Measurements from ENCODE around the gene HNRNPUL2.
"Not testable (repeated sequence)": the region's sequence is repeated elsewhere in the genome, so short reads cannot be mapped to it uniquely, and the experiment has no call there.

The HNRNPUL2 gene

DNA sequence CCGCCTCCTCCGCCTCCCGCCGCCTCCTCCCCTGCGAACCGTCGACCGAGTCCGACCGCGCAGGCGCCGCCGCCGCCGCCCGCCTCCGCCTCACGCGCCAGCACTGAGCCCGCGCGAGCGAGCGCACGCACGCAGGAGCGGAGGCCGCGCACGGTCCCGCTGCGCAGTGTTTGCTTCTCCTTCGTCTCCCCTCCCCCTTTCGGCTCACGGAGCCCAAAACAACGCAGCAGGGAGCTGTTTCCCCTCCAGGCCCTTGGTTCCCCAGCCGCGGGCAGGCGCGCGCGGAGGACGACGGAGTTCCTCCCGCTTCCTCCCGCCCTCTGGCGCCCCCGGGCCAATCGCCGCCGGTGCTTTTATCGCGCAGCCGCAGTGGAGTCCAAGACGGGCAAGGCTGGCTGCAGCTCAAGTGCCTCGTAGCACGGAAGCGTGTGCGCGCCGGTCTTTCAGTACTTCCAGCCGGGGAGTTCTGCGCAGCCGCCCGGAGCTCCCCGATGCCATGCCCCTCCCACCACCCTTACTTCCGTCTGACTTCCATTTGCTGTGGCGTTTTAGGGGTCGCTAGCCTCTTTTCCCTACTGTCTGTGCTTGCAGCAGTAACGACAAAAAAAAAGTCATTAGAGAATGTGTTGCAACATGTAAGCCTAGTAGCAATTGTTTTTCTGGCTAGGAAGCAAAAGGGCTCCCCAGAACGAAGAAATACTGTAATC lies at the start of gene HNRNPUL2:
TSS of gene HNRNPUL2 (minus strand) at position 293 of the 707 bp plus-strand sequence. CDS start 301 bp downstream, outside the sequence.
- peak; percentile 98 for DNase-seq (ENCODE audit: low spot score)

- no peak for DNase-seq (ENCODE audit: low spot score)
Observed at GRCh38 chr11:62775646-62776045, 48.4 kb upstream of the HNRNPUL2 start.

DNA sequence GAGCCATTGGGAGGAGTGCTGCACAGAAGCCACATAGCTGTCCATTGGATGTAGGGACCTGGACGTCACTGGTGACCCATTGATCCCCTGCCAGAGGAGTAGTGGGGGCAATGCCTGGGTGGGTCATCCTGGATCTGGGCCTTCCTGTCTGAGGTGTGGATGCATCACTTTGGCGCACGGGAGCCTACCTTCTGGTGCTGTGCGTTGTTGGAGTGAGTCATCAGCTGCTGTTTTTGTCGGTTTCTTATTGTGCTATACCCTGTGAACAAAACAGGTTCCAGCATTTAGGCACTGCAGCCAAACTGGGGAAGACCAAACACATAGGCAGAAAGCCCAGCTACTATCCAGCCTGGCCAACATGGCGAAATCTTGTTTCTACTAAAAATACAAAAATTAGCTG lies 47.1 kb upstream of the HNRNPUL2 start:
- DNase-seq (ENCODE audit: low spot score), result no peak

- peak; percentile 93 for DNase-seq (ENCODE audit: low spot score)
Observed at GRCh38 chr11:62771144-62772021, 44.1 kb upstream of the HNRNPUL2 start, which contains the start of gene TAF6L. Gene TAF6L, plus strand, starts transcription at chr11:62771396. Its CDS starts 4,388 bp downstream, at chr11:62775784.

- no peak for DNase-seq (ENCODE audit: low spot score)
Observed at GRCh38 chr11:62770778-62771143, 43.5 kb upstream of the HNRNPUL2 start.

DNA sequence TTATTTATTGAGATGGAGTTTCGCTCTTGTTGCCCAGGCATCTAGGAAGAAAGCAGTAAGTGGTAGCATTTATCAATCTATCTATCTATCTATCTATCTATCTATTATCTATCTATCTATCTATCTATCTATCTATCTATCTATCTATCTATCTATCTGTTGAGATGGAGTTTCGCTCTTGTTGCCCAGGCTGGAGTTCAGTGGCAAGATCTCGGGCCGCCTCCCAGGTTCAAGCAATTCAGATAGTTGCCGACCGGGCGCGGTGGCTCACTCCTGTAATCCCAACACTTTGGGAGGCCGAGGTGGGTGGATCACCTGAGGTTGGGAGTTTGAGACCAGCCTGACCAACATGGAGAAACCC lies 33.6 kb upstream of the HNRNPUL2 start:
- DNase-seq (ENCODE audit: low spot score), result not testable (repeated sequence)

- no peak for DNase-seq (ENCODE audit: low spot score)
Observed at GRCh38 chr11:62757846-62758788, 30.9 kb upstream of the HNRNPUL2 start.

DNA sequence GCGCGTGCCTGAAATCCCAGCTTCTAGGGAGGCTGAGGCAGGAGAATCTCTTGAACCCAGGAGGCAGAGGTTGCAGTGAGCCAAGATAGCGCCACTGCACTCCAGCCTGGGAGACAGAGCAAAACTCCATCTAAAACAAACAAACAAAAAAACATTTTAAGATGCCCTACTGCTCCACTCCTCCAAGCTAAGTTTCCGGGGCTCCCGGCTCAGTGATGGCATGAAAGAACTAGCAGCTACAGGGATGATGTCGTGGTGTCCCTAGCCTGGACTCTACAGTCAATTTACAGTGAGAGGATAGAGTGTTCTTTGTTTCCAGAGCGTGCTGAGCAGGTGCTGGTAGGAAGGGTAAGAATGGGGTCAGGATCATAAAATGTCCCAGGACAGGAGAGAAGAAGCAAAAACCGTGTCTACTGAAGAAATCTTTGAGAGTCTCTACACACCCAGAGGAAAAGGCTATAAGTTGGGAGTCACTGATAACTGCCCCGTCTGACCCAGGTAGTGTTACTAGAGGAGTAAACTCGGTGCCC lies 27.9 kb upstream of the HNRNPUL2 start:
- DNase-seq (ENCODE audit: low spot score), result no peak

DNA sequence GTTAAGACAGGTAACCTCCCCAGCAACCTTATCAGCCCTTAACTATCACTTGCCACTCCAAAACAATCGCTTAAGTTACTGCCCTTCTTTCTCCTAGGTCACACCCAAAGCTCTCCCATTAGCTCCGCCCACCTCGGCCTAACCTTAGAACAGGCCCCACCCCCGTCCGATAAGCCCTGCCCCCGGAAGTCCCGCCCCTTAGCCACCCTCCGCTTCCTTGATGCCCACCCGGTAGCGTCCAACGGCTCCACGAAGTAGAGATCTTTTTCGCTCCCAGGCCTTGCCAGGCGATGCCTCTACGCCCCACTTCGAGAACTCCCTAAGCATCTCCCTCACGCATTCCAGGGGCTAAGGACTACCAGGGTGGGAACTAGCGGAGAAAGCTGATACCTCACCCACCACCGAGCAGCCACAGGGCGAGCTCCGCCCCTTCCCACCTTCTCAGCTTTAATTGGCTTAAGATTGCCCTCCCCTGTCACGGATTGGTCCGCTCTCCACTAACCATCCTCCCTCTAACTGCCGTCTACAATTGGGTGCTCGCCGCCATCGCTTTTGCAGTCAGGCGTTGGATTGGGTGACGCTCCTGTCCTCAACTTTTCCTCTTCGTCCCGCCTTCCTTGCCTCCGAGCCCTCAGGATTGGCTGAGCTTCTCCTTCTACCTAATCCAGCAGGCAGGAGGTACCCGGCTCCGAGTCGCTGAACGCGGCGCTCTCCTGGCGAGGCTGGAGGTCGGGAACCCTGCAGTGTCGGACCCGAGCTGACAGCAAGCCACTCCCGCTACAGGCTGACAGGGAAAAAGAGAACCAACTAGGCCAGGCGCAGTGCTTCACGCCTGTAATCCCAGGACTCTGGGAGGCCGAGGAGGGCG lies 26.7 kb upstream of the HNRNPUL2 start, which contains the start of gene ZBTB3:
TSS of gene ZBTB3 (minus strand) at position 425 of the 868 bp plus-strand sequence. CDS start 496 bp downstream, outside the sequence.
- peak; percentile 99 for DNase-seq (ENCODE audit: low spot score)

DNA sequence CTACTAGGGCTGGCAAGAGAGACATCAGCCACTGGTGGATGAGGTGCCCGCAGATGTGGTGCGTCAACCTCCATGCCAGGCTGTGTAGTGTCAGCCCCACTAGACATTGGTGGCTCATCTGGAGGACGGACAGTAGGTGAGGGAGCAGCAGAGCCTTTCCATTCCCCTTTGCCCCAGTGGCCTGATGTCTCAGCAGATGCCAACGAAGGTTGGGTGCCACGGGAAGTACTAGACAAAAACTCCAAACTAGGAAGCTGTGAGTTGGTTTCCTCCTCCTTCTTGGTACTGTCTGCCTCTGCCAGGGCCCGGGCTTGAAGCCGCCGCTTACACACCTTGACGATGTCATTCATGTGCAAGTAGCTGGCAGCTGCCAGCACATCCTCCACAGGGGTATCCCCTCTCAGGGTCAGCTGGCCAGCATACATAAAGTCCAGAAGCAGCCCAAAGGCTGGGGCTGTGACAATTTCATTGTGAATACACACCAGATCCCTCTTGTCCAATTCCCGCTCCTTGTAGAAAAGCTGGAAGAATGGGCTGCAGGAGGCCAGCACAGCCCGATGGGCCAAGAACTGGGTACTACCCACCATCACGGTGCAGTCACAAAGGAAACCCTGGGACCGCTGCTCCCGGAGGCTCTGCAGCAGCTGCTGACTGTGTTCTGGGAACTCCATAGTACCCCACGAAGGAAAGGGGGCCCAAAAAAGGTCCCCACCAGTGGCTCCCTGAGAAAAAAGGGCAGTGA lies 25.9 kb upstream of the HNRNPUL2 start:
- no peak for DNase-seq (ENCODE audit: low spot score)

GRCh38 chr11:62752177-62752785 lies 25.0 kb upstream of the HNRNPUL2 start:
- DNase-seq (ENCODE audit: low spot score), result no peak

DNA sequence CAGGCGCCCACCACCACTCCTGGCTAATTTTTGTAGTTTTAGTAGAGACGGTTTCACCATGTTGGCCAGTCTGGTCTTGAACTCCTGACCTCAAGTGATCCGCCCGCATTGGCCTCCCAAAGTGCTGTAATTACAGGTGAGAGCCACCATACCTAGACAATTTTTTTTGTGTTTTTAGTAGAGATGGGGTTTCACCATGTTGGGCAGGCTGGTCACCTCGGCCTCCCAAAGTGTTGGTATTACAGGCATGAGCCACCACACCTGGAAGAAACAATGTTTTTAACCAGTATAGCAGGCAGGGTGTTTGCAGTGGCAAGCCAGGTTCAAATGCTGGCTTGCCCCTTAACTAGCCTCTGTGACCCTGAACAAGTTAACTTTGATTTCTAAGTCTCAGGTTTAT lies 22.7 kb upstream of the HNRNPUL2 start:
- DNase-seq (ENCODE audit: low spot score), result not testable (repeated sequence)

- no peak for DNase-seq (ENCODE audit: low spot score)
Observed at GRCh38 chr11:62747475-62748160, 20.4 kb upstream of the HNRNPUL2 start.

GRCh38 chr11:62737196-62737595 lies 9.9 kb upstream of the HNRNPUL2 start:
- DNase-seq (ENCODE audit: low spot score), result no peak

- DNase-seq (ENCODE audit: low spot score), result peak; percentile 60
Observed at GRCh38 chr11:62732830-62733229, 5.6 kb upstream of the HNRNPUL2 start.

DNA sequence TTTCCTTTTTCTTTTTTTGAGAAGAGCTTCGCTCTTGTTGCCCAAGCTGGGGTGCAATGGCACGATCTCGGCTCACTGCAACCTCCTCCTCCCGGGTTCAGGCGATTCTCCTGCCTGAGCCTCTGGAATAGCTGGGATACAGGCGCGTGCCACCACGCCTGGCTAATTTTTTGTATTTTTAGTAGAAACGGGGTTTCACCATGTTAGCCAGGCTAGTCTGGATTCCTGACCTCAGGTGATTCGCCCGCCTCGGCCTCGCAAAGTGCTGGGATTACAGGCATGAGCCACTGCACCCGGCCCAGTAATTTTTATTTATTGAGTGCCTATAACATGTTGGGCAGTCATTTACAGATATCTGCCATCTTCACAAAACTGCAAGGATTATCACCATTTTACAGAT lies 2.8 kb upstream of the HNRNPUL2 start:
- not testable (repeated sequence) for DNase-seq (ENCODE audit: low spot score)

DNA sequence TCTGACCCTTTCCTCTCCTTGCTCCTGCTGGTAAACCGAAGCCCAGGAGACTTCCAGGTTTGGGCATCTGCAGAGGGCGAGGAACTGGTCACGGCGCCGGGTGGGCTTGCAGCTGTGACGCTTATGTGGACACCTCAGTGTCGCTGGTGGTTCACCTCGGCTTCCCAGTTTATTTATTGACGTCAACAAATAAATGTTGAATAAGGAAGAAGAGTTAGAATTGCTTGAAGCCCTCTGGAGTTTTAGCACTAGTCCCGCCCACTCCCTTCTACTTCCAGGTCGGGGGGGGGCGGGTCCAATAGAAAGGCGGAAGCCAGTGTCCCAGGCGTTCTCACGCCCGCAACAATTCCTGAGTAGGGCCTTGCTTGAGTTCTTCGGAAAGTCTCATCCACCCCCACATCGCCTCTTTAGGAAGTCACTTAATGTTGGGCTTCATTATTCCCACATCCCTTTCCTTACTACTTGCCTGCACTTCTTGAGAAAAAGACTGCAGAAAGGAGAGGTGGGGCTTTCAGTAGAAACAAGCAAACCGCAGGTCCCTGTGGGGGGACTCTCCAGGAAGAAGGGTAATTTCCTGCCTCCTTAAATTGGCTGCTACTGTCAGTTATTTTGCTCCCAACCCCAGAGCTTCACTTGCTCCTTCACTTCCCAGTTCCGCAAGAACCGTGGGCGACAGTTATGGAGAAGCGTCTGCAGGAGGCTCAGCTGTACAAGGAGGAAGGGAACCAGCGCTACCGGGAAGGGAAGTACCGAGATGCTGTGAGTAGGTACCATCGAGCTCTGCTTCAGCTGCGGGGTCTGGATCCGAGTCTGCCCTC lies 1.1 kb upstream of the HNRNPUL2 start, which contains the start of gene TTC9C:
TSS of gene TTC9C (plus strand) at position 316 of the 818 bp plus-strand sequence. CDS start at position 679, 363 bp downstream.
- peak; percentile 91 for DNase-seq (ENCODE audit: low spot score)

- DNase-seq (ENCODE audit: low spot score), result peak; percentile 98
Observed at GRCh38 chr11:62727872-62728170, 564 bp upstream of the HNRNPUL2 start.
